Measurements from ENCODE around the gene PRDM5. TPM values are rescaled to one million over a fixed set of nuclear protein-coding genes. Genes with fewer than 3 reads are reported as not detected.

Gene PRDM5
- total RNA-seq, 1 donor from 2014 or later, result 8.0 TPM

GRCh38 chr4:120731561-120731960 is 191.0 kb downstream of the PRDM5 start:
- DNase-seq, result no peak
- peak; percentile 9 for ATAC-seq (ENCODE audit: poor library complexity)

GRCh38 chr4:120730777-120731320 is 191.7 kb downstream of the PRDM5 start:
- ATAC-seq (ENCODE audit: poor library complexity), result peak; percentile 81
- intact Hi-C loops (cut with DNase I), result no loop called here
- no peak for DNase-seq

More at GRCh38 chr4:120731561-120731960, 191.0 kb downstream of the PRDM5 start:
- intact Hi-C loops (cut with DNase I), result no loop called here

GRCh38 chr4:120728892-120729675 is 193.4 kb downstream of the PRDM5 start:
- intact Hi-C loops (cut with DNase I), result no loop called here
- DNase-seq (no peak), ATAC-seq (ENCODE audit: poor library complexity) (no peak)

GRCh38 chr4:120725639-120726580 is 196.6 kb downstream of the PRDM5 start:
- intact Hi-C loops (cut with DNase I), result no loop called here
- DNase-seq, result no peak
- ATAC-seq (ENCODE audit: poor library complexity), result no peak

GRCh38 chr4:120724656-120725055 is 197.9 kb downstream of the PRDM5 start:
- DNase-seq (no peak), ATAC-seq (ENCODE audit: poor library complexity) (no peak)
- intact Hi-C loops (cut with DNase I), result loop anchor here (5.0 kb wide), 1 partner anchor 213 kb away; no protein-coding TSS in a partner anchor

- intact Hi-C loops (cut with DNase I), result loop anchor here (5.0 kb wide), 1 partner anchor 213 kb away; no protein-coding TSS in a partner anchor
- no peak for ATAC-seq (ENCODE audit: poor library complexity)
- no peak for DNase-seq
Observed at GRCh38 chr4:120723986-120724385, 198.5 kb downstream of the PRDM5 start.

- no peak for DNase-seq
- intact Hi-C loops (cut with DNase I), result loop anchor here (5.0 kb wide), 1 partner anchor 214 kb away; no protein-coding TSS in a partner anchor
- no peak for ATAC-seq (ENCODE audit: poor library complexity)
Observed at GRCh38 chr4:120723105-120723504, 199.4 kb downstream of the PRDM5 start.

GRCh38 chr4:120722655-120723054 is 199.9 kb downstream of the PRDM5 start:
- ATAC-seq (ENCODE audit: poor library complexity) (no peak), DNase-seq (no peak)
- intact Hi-C loops (cut with DNase I), result loop anchor here (5.0 kb wide), 1 partner anchor 215 kb away; no protein-coding TSS in a partner anchor

- DNase-seq (no peak), ATAC-seq (ENCODE audit: poor library complexity) (no peak)
- intact Hi-C loops (cut with DNase I), result loop anchor here (5.0 kb wide), 1 partner anchor 217 kb away; no protein-coding TSS in a partner anchor
Observed at GRCh38 chr4:120720354-120720934, 202.1 kb downstream of the PRDM5 start.

GRCh38 chr4:120718979-120719566 is 203.5 kb downstream of the PRDM5 start:
- DNase-seq, result no peak

GRCh38 chr4:120716346-120716745 is 206.2 kb downstream of the PRDM5 start:
- intact Hi-C loops (cut with DNase I), result loop anchor here (5.0 kb wide), 1 partner anchor 206 kb away; the partner anchor contains the start of gene PRDM5
- no peak for ATAC-seq (ENCODE audit: poor library complexity)

More at GRCh38 chr4:120718979-120719566, 203.5 kb downstream of the PRDM5 start:
- intact Hi-C loops (cut with DNase I), result loop anchor here (5.0 kb wide), 1 partner anchor 203 kb away; the partner anchor contains the start of gene PRDM5
- peak; percentile 89 for ATAC-seq (ENCODE audit: poor library complexity)

GRCh38 chr4:120714417-120715010 is 208.0 kb downstream of the PRDM5 start:
- intact Hi-C loops (cut with DNase I), result loop anchor here (5.0 kb wide), 1 partner anchor 208 kb away; the partner anchor contains the start of gene PRDM5
- DNase-seq (no peak), ATAC-seq (ENCODE audit: poor library complexity) (no peak)

More at GRCh38 chr4:120716346-120716745, 206.2 kb downstream of the PRDM5 start:
- DNase-seq, result no peak

- ATAC-seq (ENCODE audit: poor library complexity) (peak; percentile 78), DNase-seq (no peak)
- intact Hi-C loops (cut with DNase I), result no loop called here
Observed at GRCh38 chr4:120709991-120710390, 212.5 kb downstream of the PRDM5 start.

GRCh38 chr4:120704538-120704937 is 218.0 kb downstream of the PRDM5 start:
- intact Hi-C loops (cut with DNase I), result no loop called here
- no peak for DNase-seq
- peak; percentile 38 for ATAC-seq (ENCODE audit: poor library complexity)

GRCh38 chr4:120703908-120704307 is 218.6 kb downstream of the PRDM5 start:
- ATAC-seq (ENCODE audit: poor library complexity), result peak; percentile 46
- DNase-seq, result no peak
- intact Hi-C loops (cut with DNase I), result no loop called here

GRCh38 chr4:120699354-120699753 is 223.2 kb downstream of the PRDM5 start:
- intact Hi-C loops (cut with DNase I), result no loop called here
- DNase-seq (peak; percentile 55), ATAC-seq (ENCODE audit: poor library complexity) (peak; percentile 90)

- intact Hi-C loops (cut with DNase I), result no loop called here
- ATAC-seq (ENCODE audit: poor library complexity), result no peak
- no peak for DNase-seq
Observed at GRCh38 chr4:120694973-120695372, 227.6 kb downstream of the PRDM5 start.

All from Right ventricle myocardium superior (tissue), 1 donor.